HFFc6 (cell line): ENCODE measurements around the gene STK39. TPM values are rescaled to one million over a fixed set of nuclear protein-coding genes. Genes with fewer than 3 reads are reported as not detected.
A peak's percentile ranks its signal among the peaks of the same experiment; 100 is the strongest.

Experiments
- DNase-seq: peaks from one replicate; pipeline ENCODE4 v3.0.0-alpha.2; 2018
- H3K27ac Mint-ChIP-seq: 2 replicates; pipeline ENCODE4 v1.8.0; 2020; ENCODE audit warnings: mild to moderate bottlenecking, mixed read lengths
- H3K27me3 Mint-ChIP-seq: 2 replicates; pipeline ENCODE4 v1.8.0; 2021; ENCODE audit warnings: mild to moderate bottlenecking, moderate library complexity, mixed read lengths; ENCODE audit not compliant: insufficient read depth
- H3K36me3 Mint-ChIP-seq: 2 replicates; pipeline ENCODE4 v1.8.0; 2021; ENCODE audit warnings: low read depth, mixed read lengths
- H3K4me1 Mint-ChIP-seq: 2 replicates; pipeline ENCODE4 v1.8.0; 2020; ENCODE audit warnings: low read depth, mixed read lengths
- H3K4me3 Mint-ChIP-seq: 2 replicates; pipeline ENCODE4 v1.8.0; 2020; ENCODE audit warnings: mild to moderate bottlenecking, moderate library complexity, mixed read lengths
- H3K9me3 Mint-ChIP-seq: 2 replicates; pipeline ENCODE4 v1.8.0; 2020; ENCODE audit warnings: mild to moderate bottlenecking, mixed read lengths
- CTCF ChIP-seq: fragments of 200-600 bp; sonication (generic); IDR thresholded peaks from 2 replicates; pipeline ENCODE4 v1.5.0; 2021; ENCODE audit warnings: antibody characterized with exemption, mild to moderate bottlenecking
- total RNA-seq, 6 experiments: library from RNA; stranded (reverse); fragmentation: NEBNext Ultra II Directional; extraction: Animal tissue kit (Norgen Biotek cat#: 25700); gene quantifications; 2 replicates in 1 of 6; 3 replicates in 5 of 6; pipeline ENCODE4 v1.2.3, GENCODE V29; 2021

STK39 gene
- total RNA-seq, 6 experiments from 2014 or later = 27.7 to 36.4 (median 33.4) TPM

- Mint-ChIP-seq H3K4me3 (0 out of 2 replicates have a peak overlapping the region, but pooled peaks have one; percentile 13), H3K9me3 (no peaks in the 10 kb centered on the region), H3K36me3 (peaks cover 7% of the 10 kb centered on the region), H3K4me1 (peaks cover 71% of the 10 kb centered on the region), H3K27me3 (peaks cover 2% of the 10 kb centered on the region; the same call in 1 of the 2 replicates), H3K27ac (no peak overlapping the region; the same call in 1 of the 2 replicates)
- TF ChIP-seq CTCF = no peak
- no peak for DNase-seq
Measured at GRCh38 chr2:168185583-168186274, 61.7 kb downstream of the STK39 start.

DNA sequence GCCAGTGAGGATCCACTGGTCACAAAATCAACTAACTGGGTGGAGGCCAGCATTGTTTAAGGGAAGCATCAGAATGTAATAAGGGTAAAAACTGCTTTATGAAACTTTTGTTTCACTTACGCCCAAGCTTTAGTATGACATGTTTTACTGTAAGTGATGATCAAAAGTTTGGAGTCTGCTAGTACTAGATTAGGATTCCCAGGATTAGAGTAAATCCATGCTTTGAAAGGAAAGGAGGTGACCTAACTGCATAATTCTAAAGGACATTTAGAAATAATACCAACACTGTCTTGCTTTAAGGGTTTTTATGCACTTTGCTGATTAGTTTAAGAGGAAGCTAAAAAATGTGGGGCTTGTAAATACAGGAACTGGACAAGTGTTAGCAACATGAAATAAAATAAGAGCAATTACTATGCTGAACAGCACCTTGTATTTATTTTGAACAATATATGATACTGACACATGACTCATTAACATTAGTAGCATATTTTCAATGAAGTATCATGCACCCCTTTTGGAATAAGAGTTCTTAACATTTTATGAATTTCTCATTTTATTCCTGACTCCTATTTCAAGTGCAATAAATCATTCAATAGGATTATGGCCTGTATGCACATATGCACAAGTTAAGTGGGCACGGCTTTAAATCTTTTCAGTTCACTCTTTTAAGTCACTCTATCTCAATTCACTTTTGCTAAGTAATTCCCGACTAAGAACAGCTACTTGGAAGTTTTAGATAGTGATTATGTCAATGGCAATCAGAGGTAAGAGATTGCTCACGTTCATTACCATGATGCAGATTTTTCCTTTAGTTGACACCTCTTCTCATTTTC is 62.5 kb downstream of the STK39 start:
- Mint-ChIP-seq H3K27ac (peak overlapping the region; percentile 24), H3K4me1 (peaks cover 63% of the 10 kb centered on the region), H3K9me3 (no peaks in the 10 kb centered on the region), H3K36me3 (peaks cover 7% of the 10 kb centered on the region), H3K27me3 (peaks cover under 1% of the 10 kb centered on the region; the same call in 1 of the 2 replicates), H3K4me3 (0 out of 2 replicates have a peak overlapping the region, but pooled peaks have one; percentile 13)
- DNase-seq = peak; percentile 21
- TF ChIP-seq CTCF = no peak

GRCh38 chr2:168183308-168183997 is 63.9 kb downstream of the STK39 start:
- no peaks in the 10 kb centered on the region for H3K9me3 Mint-ChIP-seq

GRCh38 chr2:168182550-168183249 is 64.7 kb downstream of the STK39 start:
- Mint-ChIP-seq H3K27me3 (no peaks in the 10 kb centered on the region), H3K9me3 (no peaks in the 10 kb centered on the region), H3K36me3 (peaks cover 11% of the 10 kb centered on the region), H3K4me1 (peaks cover 51% of the 10 kb centered on the region), H3K27ac (no peak overlapping the region), H3K4me3 (no peak overlapping the region)
- DNase-seq = no peak
- TF ChIP-seq CTCF = no peak

More at GRCh38 chr2:168183308-168183997, 63.9 kb downstream of the STK39 start:
- Mint-ChIP-seq H3K27ac (no peak overlapping the region), H3K4me3 (no peak overlapping the region), H3K36me3 (peaks cover 10% of the 10 kb centered on the region), H3K27me3 (no peaks in the 10 kb centered on the region), H3K4me1 (peaks cover 49% of the 10 kb centered on the region)
- TF ChIP-seq CTCF = no peak
- no peak for DNase-seq

GRCh38 chr2:168181825-168182224 is 65.6 kb downstream of the STK39 start:
- H3K4me1 Mint-ChIP-seq = peaks cover 58% of the 10 kb centered on the region
- H3K36me3 Mint-ChIP-seq = peaks cover 11% of the 10 kb centered on the region
- H3K9me3 Mint-ChIP-seq = no peaks in the 10 kb centered on the region
- no peak for DNase-seq
- H3K4me3 Mint-ChIP-seq = no peak overlapping the region
- no peaks in the 10 kb centered on the region for H3K27me3 Mint-ChIP-seq
- TF ChIP-seq CTCF = no peak
- no peak overlapping the region for H3K27ac Mint-ChIP-seq
